GM12872 (cell line): Measurements from ENCODE around the gene EPHB1.

Experiments
- CTCF ChIP-seq: IDR thresholded peaks from 3 replicates; pipeline ENCODE4 v1.5.1; 2011; ENCODE audit warnings: low read depth, mild to moderate bottlenecking, low read length, moderate library complexity; ENCODE audit not compliant: insufficient read depth

EPHB1 gene

DNA sequence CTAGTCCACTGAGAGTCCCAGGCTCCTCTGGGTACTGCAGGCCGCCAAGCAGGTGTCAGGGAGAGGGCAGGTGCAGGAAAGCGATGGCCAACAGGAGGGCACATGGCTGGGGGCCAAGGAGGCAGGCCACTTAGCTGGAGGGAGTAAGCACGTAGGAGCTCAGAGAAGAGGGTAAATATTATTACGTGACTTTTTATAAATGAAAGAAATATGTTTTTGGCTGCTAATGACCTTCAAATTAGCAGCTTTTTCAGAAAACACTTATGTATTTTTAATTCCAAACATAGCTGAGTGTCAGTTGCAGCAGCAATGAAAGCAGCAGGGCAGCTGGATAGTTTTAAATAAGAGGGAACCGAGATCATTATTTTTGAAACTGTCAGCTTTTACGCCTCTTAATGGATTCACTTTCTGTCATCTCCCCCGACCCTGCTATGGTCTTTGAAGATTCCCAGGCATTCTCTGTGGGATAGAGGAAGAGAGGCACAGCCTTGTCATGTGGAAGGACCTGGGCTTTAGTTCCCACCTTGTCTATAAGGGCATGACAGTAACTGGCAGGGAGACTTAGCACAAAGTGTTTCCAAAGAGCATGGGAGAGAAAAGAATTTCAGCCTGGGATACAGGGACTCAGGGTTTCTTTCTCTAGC lies 477.1 kb downstream of the EPHB1 start:
- TF ChIP-seq CTCF = no peak

DNA sequence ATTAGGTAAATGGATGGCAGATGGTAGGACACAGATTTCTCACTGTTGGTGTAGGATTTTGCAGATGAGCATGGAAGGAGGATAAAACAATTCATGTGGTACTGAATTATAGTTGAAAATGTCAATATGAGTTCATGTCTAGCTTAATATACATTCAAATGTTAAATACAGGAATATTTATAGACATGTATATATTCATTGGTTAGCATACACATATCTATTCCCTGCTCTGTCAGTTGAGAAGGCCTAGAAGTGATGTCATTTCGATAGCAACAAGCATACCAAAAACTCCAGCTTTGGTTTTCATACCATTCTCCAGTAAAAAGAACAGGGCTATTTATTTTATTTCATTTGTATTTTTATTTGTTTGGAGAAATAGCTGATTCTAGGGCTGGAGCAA lies 497.1 kb downstream of the EPHB1 start:
- no peak for TF ChIP-seq CTCF

GRCh38 chr3:135301670-135302069 lies 506.6 kb downstream of the EPHB1 start:
- TF ChIP-seq CTCF = no peak

- TF ChIP-seq CTCF = no peak
Measured at GRCh38 chr3:135304378-135304777, 509.3 kb downstream of the EPHB1 start.
